K562 (cell line): ENCODE measurements around the gene EGFL6.

Experiments used
- BHLHE40 ChIP-seq: IDR thresholded peaks from 2 replicates; pipeline ENCODE4 v1.6.1; 2011; ENCODE audit warnings: low read length, improper control_type of control experiment
- CTCF ChIP-seq, 3 experiments: IDR thresholded peaks in 2 of 3; conservative IDR thresholded peaks in 1 of 3; 2 replicates each; pipeline ENCODE4 v1.5.1; 2011 to 2012; ENCODE audit warnings: low read length in 3 of 3, mild to moderate bottlenecking in 3 of 3, control low read depth in 2 of 3, improper control_type of control experiment in 1 of 3, inconsistent platforms in 1 of 3, low read depth in 1 of 3, mixed read lengths in 1 of 3, moderate library complexity in 1 of 3; ENCODE audit not compliant: insufficient read depth in 2 of 3
- KAT8 ChIP-seq: fragments of 450-650 bp; IDR thresholded peaks from 2 replicates; pipeline ENCODE4 v1.6.1; 2016; ENCODE audit warnings: low read depth, mild to moderate bottlenecking
- NFATC3 ChIP-seq: fragments of 450-650 bp; IDR thresholded peaks from 2 replicates; pipeline ENCODE4 v1.6.1; 2017; ENCODE audit warnings: mild to moderate bottlenecking
- PPARD ChIP-seq: fragments of 250-450 bp; sonication (Bioruptor Pico); IDR thresholded peaks from 2 replicates; pipeline ENCODE4 v1.8.0; 2022; ENCODE audit warnings: inconsistent platforms, mild to moderate bottlenecking, moderate library complexity
- PTBP1 ChIP-seq: fragments of 200-400 bp; formaldehyde crosslinking; IDR thresholded peaks from 2 replicates; pipeline ENCODE4 v1.6.1; 2017; ENCODE audit warnings: low read depth, low read length
- RBFOX2 ChIP-seq: fragments of 200-400 bp; formaldehyde crosslinking; IDR thresholded peaks from 2 replicates; pipeline ENCODE4 v1.6.1; 2017; ENCODE audit warnings: low read depth, mild to moderate bottlenecking, low read length, moderate library complexity
- RFX5 ChIP-seq: IDR thresholded peaks from 2 replicates; pipeline ENCODE4 v1.6.1; 2011; ENCODE audit warnings: low read depth, mild to moderate bottlenecking, improper control_type of control experiment, low read length
- SMAD1 ChIP-seq: fragments of 150-350 bp; IDR thresholded peaks from 2 replicates; pipeline ENCODE4 v1.6.1; 2014; ENCODE audit warnings: low read length, low read depth; ENCODE audit not compliant: partially characterized antibody
- SNRNP70 ChIP-seq: fragments of 200-400 bp; formaldehyde crosslinking; optimal IDR thresholded peaks from 2 replicates; pipeline ENCODE3; 2017; ENCODE audit warnings: low read depth, low read length
- TARDBP ChIP-seq: fragments of 450-650 bp; IDR thresholded peaks from 2 replicates; pipeline ENCODE4 v1.6.1; 2016

GRCh38 chrX:13540602-13541001, 28.8 kb upstream of the EGFL6 start:
- TF ChIP-seq SMAD1 (no peak), NFATC3 (no peak), PPARD (no peak), RFX5 (no peak), CTCF (IDR thresholded peaks at IDR 0.05 in 2 of 3, conservative IDR thresholded peaks at IDR 0.05 in 1 of 3; ENCODE audit: insufficient read depth in 2 of 3, low read depth in 1 of 3, low read length in 3 of 3) (no peak), BHLHE40 (no peak), PTBP1 (no peak), RBFOX2 (no peak), TARDBP (no peak), SNRNP70 (no peak), KAT8 (no peak)
